Measurements from ENCODE around the gene LINGO4.

LINGO4 gene

DNA sequence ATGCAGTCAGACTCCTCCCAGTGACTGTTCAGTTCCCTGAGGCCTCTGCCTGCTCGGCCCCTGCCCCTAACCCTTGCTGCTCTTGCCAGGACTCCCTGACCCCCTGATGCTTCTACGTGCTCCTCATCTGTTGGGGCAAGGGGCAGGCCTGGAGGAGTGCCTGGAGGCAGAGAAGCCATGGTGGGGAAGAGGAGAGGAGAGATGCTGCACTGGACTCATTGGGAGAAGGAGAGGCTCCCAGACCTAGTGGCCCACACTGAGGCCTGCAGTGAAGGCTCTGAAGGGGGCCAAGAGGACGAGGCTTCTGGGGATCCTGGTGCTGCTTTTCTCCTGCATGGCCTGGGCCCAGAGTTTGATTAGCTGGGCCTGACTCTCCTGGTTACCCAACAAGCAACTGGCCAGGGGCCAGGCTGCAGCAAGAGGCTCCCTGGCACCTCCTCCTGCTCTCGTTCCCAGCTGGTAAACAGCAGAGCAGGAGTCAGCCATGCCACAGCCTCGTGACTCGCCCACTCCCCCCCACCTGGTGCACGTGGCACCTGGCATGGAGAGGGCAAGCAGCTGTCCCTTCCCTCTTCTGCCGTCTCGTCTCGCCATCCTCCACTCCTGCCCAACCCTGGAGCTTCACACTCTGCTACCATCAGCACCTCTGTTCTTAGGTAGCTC is 27.2 kb upstream of the LINGO4 start:
- DNase-seq, result no peak

DNA sequence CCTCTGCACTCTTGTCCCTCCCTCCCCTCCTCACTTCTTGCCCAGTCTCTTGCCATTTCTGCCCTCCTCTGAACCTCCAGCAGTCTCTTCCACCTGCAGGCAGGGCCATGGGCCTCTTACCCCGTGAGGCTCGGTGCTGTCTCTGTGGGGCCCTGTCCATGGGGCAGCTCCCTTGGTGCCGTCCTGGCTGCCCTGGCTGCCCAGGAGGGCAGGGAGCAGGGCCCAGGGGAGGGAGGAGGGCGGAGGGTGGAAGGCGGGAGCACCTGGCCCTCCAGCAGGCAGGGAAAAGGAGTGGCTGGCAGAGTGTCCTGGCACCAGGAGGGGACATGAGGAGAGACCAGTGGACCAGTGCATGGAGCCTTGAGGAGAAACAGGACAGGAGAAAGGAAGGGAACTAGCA is 26.4 kb upstream of the LINGO4 start, which contains the start of gene RORC:
Gene RORC (minus strand): TSS at position 198 of the 400 bp plus-strand sequence. CDS start 38 bp downstream, at position 160.
- DNase-seq, result no peak

DNA sequence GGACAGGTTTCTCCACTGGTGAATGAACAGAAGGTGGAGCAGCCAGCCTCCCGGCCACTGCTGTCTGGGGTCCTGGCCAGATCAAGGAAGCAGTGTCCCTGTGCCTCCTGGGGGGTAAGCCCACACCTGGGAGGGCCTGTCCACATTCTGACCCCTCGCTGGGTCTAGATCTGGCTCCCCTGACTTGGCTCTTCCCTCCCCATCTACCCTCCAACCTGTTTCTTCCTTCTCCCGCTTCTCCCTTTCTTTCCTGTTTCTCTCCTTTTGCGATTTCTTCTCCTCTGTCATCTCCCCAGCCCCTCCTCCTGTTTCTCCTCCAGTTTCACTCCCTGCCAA is 26.0 kb upstream of the LINGO4 start:
- no peak for DNase-seq

DNA sequence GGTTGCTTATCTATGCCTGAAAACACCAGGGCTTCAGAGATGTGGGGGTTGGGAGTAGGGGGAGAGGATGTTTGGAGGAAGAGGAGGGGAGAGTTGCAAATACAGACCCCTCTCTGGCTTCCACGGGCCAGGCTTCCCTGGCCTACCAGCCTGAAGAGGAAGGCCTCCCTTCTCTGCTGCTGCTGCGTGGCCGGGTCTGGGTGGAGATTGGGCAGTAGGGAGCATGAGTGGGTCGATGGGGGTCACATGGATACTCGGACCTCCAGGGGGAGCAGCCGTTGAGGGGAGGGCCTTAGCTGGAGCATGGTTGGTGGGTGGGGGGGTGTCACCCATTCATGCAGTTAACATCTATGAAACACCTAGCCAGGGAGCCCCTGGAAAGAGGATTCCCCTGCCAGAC is 24.8 kb upstream of the LINGO4 start:
- DNase-seq, result no peak

DNA sequence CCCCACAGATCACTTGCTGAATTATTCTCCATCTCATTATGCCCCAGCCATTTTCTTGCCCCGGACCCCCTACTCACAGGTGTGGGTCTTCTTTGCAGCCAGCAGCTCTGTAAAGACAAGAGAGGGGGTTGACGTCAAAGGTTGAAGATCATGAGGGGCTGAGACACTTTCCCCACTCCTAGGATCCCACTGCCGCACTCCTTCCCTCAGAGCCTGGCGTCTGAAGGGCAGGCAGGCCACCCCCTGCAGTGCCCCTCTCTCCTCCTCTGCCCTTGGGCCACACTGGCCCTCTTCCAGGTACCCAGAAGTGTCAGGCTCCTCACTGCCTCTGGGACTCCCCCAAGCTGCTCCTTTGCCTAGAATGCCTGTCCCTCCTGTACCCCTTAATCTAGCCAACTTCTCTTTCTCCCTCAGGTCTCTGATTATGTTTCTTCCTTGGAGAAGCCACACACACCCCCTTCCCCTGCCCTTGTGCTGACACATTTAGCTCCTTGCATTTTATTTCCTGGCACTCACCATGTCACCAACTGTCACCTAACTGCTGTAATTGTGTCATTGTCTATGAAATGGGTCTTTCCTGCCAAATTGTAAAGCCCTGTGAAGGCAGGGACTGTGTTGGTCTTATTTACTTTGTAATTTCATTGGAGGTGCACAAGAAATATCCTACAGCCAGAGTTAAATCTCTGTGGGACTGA is 24.3 kb upstream of the LINGO4 start:
- no peak for DNase-seq

DNA sequence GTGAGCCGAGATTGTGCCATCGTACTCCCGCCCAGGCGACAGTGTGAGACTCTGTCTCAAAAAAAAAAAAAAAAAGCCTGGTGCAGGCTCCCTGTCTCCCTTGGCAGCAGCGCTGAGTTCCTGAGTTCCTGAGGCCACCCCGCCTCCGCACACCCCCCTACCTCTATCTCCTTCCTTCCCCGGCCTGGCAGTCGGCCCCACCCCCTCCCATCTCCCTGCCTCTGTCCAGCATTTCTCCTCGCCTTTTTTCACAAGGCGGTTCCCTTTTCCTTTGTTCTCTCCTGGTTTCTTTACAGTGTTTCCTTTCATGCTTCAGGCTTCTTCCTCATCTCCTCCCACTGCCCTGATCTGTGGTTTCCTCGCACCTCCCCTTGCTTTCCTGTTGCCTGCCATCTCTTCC is 23.7 kb upstream of the LINGO4 start:
- no peak for DNase-seq

DNA sequence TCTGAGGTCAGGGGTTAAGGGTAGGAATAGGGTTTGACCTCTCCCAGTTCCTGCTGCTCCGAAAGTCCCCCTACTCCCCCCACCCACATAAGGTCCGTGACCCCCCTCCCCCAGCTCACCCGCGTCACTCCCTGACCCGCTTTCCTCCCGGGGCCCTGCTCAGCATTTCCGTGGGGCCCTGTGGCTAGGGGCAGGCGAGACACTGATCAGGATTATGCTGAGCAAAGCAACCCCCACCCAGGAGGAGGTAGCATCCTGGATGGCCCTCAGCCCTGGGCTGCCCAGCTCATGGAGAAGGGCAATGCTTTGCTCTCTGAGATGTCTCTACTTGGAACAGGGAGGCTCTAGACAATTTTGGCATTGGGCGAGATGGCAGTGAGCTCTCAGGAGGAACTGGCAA is 22.6 kb upstream of the LINGO4 start:
- DNase-seq, result no peak

DNA sequence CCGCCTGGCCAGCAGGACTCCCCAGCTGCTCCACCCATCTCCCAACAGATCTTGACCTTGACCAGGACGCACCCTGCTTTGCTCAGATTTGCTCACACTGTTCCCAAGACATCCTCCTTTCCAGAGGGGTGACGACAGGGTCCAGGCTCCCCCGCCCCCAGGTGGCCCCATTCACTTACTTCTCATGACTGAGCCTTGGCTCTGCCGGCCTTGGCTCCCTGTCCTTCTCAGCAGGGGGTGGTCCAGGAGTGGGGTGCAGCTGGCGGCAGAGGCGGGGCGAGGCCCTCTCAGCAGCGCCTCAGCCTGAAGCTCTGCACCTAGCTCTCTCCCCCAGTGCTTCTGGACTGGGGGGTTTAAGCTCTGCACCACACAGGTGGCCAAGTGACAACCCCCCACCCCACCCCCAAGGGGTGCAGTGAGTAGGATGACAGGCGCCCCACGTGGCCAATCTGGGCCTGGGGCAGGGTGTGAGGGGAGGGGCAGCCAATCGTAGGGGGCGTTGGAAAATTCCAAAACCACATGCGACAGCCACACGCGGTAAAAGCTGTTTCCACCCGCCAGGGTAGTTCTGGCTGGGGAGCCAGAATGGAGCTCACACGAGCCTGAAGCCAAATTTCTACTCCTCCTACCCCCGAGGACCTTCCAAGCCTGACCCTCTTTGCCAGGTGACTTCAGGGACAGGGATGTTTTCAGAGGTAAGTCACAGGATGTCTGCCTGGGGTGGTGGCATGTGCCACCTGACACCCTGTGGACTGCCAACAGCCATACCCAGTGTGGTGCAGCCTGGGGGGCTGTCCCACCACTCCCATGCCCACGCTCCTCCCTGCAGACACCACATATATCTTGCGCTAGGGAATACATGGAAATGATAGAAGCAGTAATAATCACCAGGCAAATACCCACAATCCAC is 20.8 kb upstream of the LINGO4 start:
- DNase-seq, result no peak

DNA sequence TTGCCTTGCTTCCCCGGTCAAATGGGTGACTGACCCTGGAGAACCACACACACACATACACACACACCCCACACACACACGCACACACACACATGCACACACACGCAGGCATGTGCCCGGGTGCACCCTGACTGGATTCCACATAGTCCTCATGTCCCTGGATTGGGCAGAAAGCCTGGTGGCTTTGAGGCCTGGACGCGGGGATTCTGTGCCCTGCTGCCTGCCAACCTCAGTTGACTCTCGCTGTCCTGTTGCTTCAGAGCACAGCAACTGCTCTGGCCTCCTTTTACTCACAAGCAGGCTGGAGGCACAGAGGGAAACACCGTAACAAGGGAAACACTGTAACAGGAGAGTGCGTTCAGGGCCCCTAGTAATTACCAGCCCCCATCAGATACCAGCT is 20.0 kb upstream of the LINGO4 start:
- DNase-seq, result no peak

DNA sequence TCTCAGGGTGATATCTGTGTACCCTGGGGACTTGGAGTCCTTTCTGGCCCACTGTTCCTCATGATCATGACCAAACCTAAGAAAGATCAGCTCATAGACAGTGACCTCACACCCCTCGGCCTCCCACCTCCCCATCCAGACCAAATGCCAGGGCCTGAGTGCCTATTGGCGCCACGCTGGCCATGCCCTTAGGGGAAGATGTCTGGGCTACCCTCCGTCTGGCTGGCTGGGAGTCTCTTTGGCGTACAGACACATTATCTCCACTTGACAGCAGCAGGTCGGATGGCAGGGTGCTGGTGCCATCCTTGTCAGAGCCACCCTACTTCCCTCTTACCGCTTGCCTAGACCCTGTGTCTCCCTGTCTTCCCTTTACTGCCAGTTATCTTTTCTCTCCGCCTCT is 18.0 kb upstream of the LINGO4 start:
- DNase-seq, result no peak

DNA sequence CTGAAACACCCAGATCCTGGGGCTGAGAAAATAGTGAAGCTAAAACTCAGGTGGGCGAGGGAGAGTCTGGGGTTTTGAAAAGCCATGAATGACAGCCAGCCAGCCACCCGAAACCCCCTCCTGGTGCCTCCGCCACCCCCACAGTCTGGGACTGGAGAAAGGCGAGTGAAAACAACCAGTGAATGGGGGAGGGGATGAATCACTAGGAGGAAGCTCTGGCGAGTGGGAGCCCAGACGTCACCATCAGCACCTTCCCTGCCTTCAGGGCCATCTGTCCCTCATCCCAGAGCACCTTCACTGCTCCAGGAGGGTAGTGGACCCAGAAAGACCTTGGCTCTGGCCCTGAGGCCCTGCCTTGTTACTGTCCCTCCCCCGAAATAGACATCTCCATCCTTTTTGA is 17.2 kb upstream of the LINGO4 start:
- no peak for DNase-seq

DNA sequence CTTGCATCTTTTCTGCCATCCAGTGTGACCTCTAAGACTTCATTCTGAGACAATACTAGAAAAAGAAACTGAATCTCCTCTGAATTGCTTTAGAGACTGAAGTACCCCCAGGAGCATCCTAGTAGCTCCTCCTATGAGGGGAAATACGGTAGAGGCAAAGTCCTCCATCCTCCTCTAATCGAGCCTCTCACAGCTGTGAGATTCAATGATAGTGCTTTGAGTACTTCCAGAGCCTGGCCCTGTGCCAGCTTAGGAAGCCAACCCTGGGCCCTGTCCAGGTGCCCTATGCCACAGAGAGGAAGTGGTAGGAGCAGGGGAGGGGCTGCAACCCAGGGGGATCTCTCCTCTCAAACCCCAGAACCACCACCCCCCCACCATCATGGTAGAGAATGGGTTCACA is 15.7 kb upstream of the LINGO4 start:
- DNase-seq, result no peak

DNA sequence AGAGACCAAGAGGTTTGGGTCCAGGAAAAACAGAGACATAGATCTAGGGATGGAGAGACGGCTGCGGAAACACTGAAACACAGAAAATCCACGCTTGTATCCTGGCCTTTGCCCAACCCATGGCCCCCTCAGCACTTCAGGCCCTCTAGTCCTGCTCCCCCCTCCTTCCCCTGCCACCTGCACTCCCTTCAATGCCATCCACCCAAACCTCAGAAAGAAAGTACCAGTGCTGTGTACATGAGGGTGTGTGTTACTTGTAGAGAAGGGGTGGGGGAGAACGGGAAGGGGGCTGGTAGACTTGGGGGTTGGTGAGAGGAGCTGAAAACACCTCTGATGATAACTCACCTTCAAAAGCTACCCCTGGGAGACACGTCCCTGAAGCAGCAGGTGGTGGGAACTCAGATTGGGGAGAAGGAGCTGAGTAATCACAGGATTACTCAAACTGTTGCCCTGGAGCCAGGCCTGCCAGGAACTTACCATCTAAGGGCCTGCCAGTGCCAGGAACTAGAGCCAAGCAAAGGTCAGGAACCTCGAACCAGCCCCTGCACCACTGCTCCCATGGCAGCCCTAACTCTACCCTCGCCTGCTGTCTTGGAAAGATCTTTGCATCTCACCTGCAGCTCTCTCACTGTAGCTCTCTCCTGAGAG is 14.9 kb upstream of the LINGO4 start:
- no peak for DNase-seq

DNA sequence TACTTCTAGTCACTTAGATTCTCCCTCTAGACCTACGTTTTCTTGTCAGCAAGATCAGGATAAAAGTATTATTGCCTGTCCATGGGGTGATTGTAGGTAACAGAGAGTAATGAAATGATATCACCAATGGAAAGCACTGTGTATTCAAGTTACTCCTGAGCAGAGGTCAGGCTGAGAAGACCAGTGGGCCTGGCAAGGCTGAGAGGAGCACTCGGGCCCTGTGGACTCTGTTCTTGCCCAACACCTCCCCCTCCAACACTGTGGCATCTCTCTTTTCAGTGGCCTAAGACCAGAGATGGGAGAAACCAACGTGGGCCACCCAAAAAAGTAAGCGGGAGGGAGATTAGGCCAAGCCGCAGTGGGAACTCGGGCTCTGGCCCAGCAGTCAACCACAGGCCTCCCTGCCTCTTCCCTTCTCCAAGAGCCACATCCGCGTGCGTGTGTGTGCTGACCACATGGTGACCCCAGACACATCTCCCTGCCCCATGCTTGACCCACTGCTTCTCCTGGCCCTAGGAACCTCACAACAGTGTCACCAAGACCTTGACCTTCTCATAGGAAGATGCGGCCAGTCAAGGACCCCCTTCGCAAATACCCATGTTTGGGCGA is 14.1 kb upstream of the LINGO4 start:
- no peak for DNase-seq

DNA sequence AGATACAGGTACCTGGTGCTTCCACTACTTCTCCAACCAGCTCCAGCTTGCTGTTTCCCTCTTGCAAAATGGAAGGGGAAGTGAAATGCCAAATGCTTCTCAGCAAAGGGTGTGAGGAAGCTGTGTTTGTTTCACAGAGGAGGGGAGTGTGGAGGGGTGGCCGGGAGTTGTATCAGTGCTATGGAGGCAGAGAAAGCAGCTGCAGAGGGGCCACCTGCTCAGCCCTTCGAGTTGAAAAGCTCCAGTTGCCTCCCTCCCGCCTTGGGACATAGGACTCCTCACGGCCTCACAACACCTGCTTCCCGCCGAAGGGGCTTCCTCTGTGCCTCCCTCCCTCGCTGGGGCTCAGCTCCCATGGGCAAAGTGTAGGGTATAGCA is 12.1 kb upstream of the LINGO4 start:
- no peak for DNase-seq

DNA sequence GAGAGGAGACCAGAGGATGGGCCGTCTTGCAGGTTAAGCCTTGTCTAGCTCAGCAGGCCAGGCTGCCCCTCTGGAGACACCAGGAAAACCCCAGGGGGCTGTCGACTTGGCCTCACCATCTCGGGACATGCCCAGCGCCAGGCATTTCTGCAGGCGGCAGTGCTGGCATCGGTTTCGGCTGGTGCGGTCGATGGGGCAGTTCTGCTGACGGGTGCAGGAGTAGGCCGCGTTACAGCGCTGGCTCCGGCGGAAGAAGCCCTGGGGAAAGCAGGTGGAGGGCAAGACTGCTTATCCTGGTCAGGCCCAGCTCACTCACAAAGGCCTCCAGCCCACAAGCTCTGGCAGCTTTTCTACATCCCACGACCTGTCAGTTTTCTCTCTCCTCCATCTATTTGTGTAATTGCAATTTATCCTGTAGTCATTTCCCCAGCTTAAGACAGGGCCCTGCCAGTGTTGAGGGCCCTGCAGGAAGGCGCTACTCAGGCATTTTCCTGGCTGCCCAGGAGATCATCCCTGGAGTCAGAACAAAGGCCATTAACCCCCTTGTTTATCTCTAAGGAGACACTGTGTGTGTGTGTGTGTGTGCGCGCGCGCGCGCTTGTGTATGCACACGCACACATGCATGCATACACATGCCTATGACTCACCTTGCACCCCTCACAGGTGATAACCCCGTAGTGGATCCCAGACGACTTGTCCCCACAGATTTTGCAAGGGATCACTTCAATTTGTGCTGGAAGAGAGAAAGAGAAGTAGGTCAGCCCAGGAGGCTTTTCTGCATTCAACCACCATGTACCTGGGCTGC is 11.5 kb upstream of the LINGO4 start:
- no peak for DNase-seq

DNA sequence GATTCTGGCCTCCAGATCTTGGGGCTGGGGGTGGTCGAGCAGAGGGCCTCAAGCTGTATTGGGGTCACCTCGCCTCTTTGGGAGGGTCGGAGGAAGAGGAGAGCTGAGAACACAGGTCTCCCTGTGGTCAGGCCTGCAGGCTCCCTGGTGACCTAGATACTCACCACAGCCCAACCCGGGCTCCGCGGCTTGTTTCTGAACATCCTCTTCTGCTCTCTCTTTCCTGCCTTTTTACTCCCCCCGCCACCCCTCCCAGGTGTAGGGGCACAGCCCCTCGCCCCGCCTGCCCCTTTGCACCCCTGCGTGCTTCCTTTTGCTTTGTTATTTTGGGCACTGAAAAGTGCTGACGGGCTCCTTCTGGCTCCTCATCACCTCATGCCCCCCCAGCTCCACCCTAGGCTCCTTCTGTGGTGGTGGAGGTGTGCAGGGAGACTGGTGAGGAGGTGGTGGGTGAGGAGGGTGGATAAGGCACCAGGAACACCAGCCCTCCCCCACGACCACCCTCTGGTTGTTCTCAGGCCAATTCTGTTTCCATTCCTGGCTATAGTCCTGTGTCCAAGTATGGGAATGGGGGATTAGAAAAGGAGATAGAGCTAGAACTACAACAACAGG is 10.6 kb upstream of the LINGO4 start:
- DNase-seq, result no peak

DNA sequence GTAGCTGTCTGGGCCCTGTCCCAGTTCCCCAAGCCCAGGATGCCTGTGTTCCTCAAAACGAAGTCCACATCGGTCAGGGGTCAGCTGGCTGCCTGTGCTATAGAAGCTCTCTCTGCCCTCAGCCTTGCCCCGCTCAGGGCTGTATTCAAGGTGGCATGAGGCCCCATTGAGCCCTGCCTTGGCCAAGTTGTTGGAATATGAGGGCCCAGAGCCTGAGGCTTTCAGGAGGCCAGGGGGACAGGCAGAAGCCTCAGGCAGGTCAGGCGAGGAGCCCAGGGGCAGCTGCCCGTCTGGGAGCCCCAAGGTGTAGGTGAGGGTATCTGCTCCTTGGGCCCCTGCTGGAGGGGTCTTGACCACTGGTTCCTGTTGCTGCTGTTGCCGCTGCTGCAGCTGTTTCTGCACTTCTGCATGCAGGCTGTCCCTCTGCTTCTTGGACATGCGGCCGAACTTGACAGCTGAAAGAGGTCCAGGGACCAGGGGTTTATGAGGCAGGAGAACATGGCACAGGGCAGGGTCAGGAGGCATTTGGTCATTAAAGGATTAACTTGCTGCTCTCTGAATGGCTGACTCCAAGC is 9.8 kb upstream of the LINGO4 start:
- DNase-seq, result no peak

DNA sequence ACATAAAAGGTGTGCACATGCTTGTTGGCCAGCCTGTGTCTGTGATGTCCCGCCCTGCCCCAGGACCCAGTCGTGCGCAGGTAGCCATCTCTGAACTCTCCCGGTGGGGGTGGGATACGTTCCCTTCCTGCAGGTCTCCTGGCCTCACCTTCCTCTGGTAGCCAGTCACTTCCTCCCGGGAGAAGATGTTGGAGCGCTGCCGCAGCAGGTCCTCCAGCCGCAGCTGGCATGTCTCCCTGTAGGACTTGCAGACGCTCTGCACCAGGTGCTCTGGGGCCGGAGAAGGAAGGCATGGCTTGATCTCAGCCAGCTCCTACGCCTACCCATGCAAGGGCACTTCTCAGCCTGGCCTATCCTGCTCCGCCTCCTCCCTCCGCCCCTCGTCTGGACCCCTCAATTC is 9.2 kb upstream of the LINGO4 start:
- no peak for DNase-seq

DNA sequence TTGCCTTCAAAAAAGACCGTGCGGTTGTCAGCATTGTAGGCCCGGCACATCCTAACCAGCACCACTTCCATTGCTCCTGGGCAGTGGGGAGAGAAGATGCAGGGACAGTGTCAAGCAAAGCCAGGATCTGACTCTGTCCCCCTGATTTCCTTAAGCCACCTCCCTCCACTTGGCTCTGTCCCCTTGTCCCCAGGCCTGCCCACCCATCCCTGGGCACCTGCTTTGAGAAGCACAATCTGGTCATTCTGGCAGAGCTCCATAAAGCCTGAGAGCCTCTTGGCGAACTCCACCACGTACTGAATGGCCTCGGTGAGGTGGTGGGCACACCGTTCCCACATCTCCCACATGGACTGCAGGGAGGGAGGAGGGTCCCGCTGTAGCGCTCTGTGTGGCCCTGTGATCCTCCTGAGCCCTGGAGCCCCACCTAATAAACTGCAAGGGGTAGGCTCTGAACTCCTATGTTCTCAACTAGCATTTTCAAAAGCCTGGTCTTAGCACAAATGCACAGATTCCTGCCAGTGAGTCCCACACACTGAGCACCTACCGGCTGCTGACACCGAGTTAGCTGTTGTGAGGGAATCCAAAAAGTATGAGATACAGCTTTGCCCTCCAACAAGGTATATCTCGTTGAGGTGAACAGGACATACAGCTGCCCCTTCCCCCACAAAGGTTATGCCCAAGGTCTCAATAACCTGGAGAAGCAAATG is 8.2 kb upstream of the LINGO4 start:
- no peak for DNase-seq

DNA sequence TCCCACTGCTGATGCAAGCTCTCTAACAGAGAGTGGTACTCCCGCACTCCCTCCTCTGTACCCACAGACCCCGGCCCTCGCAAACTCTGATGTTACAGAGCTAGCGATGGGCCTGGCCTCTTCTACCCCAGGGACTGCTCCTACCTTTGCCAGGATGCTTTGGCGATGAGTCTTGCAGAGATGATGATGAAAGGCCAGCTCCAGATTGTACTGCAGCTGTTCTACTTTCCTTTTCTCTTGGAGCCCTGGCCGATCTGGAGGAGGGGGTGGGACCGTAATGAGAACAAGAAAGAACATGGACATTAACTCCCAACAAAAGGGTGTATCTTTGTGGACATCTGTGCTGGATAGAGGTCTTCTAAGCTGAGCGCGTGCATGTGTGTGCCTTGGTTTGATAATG is 6.0 kb upstream of the LINGO4 start:
- no peak for DNase-seq

All from 8988T (cell line).